Left hindlimb (tissue), 1 donor: Measurements from ENCODE around the gene WFIKKN2.
"Not testable (repeated sequence)": the region's sequence is repeated elsewhere in the genome, so short reads cannot be mapped to it uniquely, and the experiment has no call there.

ENCODE experiments used
- DNase-seq: peaks from one replicate; pipeline ENCODE4 v3.0.0-alpha.2; 2018

Gene WFIKKN2, protein sequence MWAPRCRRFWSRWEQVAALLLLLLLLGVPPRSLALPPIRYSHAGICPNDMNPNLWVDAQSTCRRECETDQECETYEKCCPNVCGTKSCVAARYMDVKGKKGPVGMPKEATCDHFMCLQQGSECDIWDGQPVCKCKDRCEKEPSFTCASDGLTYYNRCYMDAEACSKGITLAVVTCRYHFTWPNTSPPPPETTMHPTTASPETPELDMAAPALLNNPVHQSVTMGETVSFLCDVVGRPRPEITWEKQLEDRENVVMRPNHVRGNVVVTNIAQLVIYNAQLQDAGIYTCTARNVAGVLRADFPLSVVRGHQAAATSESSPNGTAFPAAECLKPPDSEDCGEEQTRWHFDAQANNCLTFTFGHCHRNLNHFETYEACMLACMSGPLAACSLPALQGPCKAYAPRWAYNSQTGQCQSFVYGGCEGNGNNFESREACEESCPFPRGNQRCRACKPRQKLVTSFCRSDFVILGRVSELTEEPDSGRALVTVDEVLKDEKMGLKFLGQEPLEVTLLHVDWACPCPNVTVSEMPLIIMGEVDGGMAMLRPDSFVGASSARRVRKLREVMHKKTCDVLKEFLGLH

GRCh38 chr17:50835301-50836234 is at the start of gene WFIKKN2:
TSS of gene WFIKKN2 (plus strand) at chr17:50835586. CDS start at chr17:50835938, 352 bp downstream.
- DNase-seq, result no peak

DNA sequence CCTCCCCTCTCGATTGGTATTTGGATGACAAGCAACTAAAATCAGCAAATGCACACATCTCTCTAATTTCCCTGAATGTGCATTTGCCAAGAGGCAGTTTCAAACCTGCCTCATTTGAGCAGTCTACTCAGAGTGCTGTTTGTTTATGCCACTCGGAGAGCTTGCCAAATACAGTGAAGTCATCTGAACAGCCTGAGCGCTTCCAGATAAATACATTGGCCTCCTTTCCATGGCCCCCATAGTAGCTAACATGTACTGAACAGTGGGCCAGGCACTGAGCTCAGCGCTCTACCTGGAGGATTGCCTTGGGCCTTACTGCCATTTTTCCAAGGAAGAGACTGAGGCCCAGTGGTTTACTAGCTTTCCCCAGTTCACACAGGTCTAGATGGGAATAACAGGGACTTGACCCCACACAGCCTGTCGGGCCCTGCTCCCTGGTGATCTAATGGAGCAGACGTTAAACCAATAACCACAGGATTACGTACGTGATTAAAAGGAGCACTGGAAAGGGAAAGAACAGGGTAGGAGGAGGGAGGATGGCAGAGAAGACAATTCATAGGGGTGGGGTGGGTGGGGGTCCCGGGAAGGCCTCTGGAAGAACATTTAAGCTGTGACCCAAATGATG is 49.3 kb upstream of the WFIKKN2 start:
- DNase-seq, result peak; percentile 62

DNA sequence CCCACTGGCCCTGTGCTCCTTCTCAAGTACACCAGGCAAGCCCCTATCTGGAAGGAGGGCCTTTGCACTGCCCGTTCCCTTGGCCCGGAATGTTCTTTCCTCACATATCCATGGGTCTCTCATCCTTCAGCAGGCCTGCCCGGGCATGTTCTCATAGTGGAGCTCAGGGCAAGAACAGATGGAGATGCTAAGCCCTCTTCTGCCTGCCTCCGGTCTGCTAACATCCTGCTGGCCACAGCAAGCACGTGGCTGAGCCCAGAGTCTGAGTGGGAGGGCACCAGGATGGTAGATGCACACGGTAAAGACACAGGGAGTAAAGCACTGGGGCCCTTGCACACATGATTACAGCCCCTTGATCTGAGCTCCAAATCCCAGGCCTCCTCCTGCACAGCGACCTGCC is 48.3 kb upstream of the WFIKKN2 start:
- DNase-seq, result no peak

GRCh38 chr17:50790618-50791017 is 44.8 kb upstream of the WFIKKN2 start:
- no peak for DNase-seq

DNA sequence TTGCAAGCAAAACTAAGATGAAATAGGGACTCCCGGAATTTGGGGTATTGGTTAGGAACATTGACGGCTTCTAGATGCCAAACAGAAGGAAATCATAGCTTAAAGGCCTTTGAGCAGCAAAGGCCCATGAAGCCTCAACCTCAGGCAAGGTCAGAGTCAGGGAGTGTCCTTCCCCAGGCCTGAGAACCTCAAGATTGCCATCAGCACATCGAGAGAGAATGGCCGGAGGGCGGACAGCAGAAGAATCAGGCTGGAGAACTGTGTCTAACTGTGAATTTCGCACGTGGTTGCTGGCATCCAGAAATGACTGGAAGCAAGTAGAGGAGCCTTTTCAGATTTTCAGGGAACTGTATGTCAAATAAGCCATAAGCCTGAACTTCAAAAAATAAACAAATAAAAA is 43.3 kb upstream of the WFIKKN2 start:
- DNase-seq, result no peak

- DNase-seq, result no peak
Observed at GRCh38 chr17:50793007-50793406, 42.4 kb upstream of the WFIKKN2 start.

DNA sequence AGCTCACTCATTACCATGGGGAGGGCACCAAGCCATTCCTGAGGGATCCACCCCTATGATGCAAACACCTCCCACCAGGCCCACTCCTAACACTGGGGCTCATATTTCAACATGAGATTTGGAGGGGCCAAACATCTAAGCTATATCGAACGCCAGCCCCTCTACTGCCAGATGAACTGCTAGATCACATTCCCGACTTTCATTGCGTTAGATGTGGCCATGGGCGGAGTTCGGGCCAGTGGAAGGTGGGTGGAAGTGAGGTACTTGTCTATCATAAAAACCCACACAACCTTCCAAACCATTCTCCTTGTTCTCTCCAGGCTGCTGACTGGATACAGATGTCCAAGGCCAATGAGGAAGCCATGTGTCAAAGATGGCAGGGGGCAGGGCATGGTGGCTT is 41.0 kb upstream of the WFIKKN2 start:
- no peak for DNase-seq

DNA sequence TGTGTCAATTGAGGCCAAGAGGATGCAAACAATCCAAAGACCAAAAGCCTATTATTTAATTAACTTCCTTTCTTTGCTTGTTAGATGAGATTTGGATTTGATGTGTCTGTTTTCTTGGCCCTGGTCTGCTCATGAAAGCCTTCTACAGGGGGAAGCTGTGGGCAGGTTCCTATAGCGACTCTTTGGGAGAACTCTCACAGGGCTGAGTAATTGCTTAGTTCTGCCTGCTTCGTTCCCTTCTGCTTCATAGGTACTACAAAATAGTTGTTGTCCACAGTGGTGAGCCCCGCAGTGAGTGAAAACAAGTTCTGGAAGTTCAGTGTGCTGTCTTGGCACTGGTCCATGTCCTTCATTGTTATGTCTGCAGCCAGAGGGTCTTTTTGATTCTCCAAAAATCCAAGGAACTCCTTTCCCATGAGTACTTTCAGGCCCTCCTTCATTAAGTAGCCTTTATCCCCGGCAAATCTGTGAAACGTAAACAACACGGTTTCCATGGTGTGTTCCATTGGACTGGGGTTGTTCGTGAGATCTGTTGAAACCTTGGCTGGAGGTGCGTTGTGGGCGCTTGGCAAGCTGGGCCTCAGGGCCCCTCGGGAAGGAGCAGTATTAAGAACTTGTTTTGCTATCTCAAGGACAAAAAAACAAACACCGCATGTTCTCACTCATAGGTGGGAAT is 38.1 kb upstream of the WFIKKN2 start:
- DNase-seq, result no peak

GRCh38 chr17:50798424-50799288 is 36.7 kb upstream of the WFIKKN2 start:
- DNase-seq, result no peak

DNA sequence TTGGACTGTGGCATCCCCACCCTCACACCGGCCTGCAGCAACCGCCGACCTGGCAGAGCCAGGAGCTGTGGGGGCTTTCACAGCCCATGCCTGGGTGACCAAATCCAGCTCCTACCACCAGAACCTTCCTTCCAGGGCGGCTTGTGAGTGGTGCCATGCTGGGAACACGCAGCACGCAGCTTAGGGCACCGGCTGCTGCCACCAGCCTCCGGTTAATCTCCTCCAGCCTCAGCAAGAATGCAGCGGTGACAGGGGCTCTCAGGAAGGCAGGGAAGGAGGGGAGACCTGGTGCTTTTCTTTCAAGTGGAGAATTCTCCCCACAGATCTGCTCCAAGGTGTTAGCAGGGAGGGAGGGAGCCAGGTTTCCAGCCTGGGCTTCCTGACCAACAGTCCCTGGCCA is 35.8 kb upstream of the WFIKKN2 start:
- DNase-seq, result no peak

DNA sequence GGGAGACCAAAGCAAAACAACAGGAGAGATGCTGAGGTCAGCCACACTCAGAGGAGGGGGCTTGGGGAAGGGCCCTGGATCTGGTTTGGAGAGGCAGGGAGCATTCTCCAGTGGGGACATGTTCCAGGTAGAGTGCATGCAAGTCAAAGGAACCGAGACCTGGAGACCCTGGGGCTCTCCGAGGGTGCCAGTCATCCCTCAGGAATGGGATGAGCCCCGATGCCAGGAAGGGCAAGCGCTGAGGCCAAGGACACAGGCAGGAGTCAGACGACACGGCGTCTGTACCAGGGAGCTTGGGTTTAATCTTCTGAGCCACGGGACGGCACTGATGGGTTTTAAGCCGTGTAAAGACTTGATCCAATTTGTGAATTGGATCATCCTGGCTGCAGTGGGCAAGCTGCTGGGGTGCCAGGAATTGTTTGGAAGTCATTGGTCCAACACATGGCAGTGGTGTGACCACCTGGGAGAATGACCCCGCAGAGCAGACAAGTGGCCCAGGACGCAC is 35.1 kb upstream of the WFIKKN2 start:
- no peak for DNase-seq

DNA sequence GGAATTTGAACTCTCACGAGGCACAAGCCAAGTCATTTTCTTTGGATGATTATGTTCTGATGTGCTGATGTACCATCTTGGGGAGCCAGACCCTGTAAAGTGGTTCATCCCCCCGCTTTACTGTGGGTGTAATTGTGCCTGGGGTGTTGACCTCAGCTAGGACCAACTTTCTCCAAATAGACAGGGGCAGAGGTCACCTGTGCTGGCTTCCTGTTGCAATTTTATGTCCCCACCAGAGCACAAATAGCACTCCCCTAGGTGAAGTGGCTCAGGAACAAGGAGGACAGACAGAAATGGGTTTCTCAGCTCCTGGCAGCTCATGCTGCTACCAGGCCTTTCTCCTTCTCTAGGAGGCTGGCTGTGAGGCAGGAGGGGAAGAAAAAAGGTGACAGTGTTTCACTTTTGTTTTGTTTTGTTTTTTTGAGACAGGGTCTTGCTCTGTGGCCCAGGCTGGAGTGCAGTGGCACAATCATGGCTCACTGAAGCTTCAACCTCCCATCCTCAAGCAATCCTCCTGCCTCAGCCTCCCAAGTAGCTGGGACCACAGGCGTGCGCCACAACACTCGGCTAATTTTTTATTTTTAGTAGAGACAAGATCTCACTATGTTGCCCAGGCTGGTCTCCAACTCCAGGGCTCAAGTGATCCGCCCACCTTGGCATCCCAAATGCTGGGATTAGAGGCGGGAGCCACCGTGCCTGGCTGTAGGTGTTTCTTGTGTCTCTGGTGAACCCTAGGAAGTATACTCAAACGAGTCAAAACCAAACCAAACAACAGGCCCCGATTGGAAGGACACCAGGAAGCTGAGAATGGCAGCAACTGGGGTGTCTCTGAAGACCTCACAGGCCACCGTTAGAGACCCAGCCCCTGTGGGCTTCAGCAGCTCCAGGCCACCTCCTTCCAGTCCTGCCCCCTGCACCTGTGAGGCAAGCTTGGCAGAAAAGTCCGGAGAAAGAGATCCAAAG is 32.5 kb upstream of the WFIKKN2 start:
- DNase-seq, result no peak

DNA sequence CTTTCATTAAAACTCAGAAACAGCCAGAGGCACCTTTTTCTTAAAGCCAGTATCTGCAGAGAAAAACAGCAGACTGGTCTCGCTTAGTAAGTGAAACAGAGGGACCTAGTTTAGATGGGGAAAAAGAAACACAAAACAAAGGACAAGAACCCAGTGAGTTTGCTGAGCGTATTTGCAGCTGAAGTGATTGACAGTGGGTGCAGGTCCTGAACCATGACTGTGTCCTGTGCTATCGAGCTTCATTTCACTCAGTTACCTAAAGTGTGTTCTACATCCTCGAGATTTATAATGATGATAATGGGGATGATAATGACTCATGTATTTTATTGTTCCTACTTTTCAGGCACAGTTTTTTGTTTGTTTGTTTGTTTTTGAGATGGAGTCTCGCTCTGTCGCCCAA is 31.7 kb upstream of the WFIKKN2 start:
- no peak for DNase-seq

- not testable (repeated sequence) for DNase-seq
Observed at GRCh38 chr17:50804749-50805475, 30.5 kb upstream of the WFIKKN2 start.

GRCh38 chr17:50805486-50805885 is 29.9 kb upstream of the WFIKKN2 start:
- no peak for DNase-seq

- DNase-seq, result no peak
Observed at GRCh38 chr17:50806141-50806643, 29.2 kb upstream of the WFIKKN2 start.

DNA sequence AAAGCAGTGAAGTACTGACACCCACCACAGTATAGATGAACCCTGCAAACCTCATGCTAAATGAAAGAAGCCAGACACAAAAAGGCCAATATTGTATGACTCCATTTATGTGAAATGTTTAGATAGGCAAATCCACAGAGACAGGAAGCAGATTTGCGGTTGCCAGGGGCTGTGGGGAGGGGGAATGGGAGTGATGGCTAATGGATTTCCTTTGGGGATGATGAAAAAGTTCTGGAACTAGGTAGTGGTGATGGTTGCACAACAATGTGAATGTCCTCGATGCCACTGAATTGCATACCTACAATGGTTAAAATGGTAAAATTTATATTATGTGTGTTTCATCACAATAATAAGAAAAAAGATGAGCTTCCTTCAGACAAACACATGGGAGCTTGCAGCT is 28.4 kb upstream of the WFIKKN2 start:
- no peak for DNase-seq

- no peak for DNase-seq
Observed at GRCh38 chr17:50807675-50808074, 27.7 kb upstream of the WFIKKN2 start.

DNA sequence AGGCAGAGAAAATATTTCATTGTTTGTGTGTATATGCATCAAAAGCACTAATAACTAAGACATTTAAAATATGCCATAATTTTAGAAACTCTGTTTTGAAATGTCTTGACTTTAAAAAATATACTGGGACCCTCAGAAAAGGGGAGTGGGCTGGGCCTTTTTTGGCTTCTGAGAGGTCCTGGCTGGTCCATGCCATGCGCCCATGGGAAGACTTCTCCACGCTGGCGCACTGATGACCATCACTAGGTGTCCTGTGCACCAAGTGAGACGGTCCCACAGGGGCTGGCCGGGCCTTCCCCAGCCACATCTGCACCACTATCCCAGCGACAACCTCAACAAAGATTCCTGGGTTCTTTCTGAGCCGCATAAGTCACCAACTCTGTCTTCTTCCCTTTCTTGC is 27.0 kb upstream of the WFIKKN2 start:
- DNase-seq, result no peak
